CD1c-positive myeloid dendritic cell (primary cell): ENCODE data around the gene DGCR8.

ENCODE experiments used
- DNase-seq: peaks from one replicate; pipeline ENCODE4 v3.0.0-alpha.2; 2016; ENCODE audit errors: extremely low spot score

The DGCR8 gene

DNA sequence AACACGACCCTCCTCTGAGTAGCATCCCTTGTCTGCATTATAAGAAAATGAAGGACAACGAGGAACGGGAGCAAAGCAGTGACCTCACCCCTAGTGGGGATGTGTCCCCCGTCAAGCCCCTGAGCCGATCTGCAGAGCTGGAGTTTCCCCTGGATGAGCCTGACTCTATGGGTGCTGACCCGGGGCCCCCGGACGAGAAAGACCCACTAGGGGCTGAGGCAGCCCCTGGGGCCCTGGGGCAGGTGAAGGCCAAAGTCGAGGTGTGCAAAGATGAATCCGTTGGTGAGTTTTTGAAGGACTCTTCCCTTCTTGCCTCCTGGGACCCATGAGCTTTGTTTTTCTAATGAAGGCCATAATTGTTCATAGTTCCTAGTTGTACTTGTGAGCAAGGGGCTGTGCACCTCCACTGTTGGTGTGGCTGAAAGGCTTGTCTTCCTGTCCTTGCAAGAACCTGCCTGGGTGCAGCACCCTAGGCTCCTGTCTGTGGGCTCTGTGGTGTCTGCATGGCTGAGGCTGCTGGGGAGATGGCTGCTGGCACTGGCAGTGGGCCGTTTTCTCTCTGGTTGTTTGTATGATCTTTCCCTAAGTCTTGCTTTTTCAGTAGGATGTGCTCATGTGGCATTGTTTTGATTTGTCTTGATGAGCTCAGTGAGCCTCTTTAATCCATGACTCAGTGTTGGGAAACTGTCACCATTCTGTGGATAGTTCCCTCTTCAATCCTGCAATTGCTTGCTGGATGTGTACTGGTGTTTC lies 10.1 kb downstream of the DGCR8 start:
- DNase-seq: no peak

DNA sequence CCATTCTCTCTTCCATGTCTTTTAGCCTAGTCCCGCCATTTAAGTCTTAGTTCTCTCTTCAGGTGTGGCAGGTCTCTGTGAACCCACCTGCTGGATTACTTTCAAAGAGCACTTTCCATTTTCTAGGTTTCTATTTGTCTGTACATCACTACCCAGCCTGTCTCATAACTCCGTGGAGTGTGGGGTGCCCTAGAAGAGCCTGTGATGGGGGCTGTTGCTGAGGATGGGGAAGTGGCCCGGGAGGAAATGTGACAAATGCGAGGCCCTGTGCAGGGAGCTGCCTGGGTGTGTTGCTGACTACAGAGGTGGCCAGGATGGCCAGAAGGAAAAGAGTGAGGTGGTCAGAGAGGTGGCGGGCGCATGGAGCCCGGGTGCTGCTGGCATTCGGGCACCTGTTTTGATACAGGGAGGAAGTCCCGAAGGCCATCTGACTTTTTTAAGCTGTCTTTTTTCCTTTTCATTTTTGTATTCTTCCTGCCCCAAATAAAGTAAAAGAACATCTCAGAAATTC lies 10.7 kb downstream of the DGCR8 start:
- no peak for DNase-seq

DNA sequence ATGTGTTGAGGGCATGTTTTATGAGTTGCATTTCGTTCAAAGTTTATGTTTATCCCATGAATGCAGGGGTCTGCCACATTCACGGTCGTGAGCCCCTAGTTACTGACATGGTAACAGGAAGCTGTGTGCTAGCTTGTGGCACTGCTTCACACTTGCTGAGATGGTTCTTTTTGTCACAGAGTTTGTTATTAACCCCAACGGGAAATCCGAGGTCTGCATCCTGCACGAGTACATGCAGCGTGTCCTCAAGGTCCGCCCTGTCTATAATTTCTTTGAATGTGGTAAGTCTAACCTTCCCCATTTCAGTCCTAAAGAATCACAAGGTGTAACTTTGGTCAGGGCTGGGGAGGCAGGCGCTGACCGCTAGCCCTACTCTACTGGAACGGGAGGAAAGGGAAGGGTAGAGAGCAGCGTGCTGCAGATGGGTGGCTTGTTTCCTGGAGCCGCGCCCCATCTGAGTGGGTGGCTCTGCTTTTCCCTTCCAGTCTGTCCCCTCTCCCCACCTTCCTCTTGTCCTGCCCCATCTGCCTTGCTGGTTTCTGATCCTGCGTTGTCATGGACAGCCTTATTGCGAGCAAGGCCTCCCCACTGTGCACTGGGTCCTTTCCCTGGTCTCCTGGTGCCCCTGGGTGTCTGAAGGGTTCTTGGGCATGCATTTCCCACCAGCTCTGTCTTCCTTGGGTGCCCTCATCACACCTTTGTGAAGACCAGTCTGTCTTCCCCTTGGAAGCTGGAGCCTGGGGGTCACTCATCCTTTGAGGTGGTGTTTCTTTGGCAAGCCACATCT lies 11.8 kb downstream of the DGCR8 start:
- DNase-seq: no peak

DNA sequence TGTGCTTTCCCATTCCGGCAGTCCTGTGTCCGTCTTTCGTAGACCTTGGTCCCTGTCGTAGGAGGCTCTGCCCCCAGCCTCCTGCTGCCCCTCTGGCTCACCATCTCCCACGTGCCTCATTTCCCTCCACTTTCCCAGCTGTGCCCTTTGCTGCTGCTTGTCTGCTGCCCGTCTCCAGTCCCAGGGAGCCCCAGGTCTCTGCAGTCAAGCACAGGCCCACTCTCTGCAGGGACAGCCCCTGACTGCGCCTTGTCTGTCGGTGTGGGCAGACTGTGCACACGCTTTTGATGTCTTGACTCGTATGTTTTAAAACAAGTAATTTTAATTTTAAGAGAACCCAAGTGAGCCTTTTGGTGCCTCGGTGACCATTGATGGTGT lies 12.4 kb downstream of the DGCR8 start:
- no peak for DNase-seq

DNA sequence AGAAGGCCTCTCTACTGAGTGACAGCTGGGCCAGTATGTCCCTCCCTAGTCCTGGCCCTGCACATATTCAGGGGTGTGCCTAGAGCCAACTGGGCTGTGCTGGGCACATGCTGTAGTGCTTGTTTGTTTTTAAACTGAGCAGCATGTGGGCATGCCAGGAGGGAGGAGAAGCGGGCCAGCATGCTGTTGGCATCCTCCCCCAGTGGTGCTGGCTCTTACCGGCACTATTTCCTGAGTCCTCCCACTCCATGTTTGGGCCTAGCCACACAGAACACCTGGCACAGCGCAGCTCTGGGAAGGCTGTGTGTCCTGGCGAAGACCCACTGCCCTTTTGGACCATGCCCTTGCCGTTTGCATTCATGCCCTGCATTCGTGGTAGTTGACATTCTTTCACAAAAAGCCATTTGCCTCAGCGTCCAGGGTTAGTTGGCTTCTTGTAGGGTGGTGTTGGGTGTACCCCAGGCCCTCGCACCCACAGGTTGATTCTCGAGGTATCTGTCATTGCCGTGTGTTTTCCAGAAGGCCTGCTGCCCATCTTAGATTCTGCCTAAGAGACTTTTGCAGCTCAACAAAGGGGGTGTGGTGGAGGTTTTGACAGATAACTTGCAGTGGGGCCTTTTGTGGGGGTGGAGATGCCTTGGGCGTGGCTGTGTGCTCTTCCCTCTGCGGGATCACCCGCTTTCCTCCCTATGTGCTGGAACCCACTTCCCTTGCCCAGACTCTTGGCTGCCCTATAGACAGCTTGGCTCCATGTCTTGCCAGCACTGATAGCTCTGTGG lies 13.6 kb downstream of the DGCR8 start:
- DNase-seq: no peak

DNA sequence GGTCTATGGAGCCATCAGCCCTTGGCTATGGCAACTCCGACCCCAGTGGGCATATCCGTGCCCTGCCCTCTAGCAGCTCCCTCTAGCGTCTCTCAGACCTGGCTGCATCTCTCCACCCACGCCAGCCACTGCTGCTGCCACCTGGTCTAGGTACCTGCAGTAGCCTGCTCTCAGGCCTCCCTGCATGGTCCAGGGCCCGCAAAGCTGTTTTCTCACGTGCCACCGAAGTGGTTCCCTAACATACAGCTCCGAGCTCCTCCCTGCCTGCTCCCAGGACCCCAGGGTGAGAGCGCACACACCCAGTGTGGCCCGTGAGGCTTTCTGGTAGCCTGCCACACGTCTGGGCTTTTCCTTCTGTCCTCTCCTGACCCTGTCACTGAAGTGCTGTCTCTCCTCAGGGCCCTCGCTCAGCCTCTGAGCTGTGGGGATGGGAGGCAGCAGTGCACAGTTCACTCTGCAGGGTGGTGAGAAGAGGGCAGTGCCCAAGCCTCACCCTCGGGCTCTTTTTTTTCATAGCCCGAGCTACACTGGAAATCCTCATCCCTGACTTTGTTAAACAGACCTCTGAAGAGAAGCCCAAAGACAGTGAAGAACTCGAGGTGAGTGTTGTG lies 14.3 kb downstream of the DGCR8 start:
- no peak for DNase-seq

DNA sequence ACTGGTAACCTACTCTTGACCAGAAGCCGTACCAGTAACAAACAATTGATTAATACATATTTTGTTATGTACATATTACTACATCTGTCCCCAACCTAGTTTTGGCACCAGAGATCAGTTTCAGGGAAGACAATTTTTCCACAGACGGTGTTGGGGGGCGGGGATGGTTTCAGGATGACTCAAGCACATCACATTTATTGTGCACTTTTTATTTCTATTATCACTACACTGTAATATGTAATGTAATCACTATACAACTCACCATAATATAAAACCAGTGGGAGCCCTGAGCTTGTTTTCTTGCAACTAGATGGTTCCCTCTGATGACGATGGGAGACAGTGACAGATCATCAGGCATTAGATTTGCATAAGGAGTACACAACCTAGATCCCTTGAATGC lies 15.5 kb downstream of the DGCR8 start:
- DNase-seq: no peak

DNA sequence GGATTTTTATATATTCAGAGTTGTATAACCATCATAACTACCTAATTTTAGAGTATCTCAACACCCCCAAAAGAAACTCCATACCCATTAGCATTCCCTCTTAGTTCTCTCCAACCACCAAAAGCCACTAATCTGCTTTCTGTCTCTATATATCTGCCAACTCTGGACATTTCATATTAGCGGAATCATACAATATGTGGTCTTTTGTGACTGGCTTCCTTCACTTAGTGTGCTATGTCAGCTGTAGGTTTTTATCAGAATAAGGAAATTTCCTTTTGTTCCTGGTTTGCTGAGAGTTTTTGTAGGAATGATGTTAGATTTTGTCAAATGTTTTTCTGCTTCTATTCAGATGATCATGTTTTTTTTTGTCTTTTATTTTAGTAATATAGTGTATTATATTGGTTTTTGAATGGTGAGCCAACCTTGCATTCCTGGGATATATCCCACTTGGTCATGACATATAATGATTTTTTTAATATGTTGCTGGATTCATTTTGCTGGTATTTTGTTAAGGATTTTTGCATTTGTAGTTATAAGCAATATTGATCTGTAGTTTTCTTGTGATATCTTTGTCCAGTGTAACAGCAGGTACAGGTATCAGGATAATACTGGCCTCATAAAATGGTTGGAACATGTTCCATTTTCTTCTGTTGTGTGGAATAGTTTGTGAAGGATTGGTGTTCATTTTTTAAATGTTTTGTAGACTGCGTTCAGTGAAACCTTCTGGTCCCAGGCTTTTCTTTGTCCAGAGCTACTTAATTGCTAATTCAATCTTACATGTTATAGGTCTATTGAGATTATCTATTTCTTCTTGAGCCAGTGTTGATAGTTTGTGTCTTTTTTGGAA lies 16.8 kb downstream of the DGCR8 start:
- DNase-seq: no peak

DNA sequence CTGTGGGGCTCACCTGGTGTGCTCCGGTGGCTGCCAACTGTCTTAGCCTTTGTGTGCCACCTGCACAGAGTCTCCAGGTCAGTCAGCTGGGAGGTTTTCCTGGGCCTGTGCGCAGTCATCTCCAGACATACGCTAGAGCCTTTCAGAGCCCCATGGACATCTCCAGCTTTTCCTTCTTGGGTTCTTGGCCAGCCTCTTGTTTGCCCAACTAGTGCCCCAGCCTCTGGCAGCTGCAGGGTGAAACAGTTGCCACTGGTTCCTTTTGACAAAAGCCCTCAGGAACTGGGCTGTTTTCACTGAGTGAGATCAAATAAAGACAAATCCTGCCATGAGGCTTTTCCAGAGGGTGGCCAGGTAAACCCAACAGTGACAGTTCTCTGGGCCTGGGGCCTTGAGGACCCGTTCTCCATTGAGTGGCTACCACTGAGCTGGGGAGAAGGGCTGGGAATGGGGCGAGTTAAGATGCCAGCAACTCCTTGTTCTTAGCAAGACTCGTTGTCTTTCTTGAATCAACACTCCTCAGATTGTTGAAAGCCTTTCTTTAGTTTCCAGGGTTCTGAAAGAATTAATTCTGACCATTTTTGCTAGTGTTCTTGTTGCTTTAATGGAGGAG lies 19.2 kb downstream of the DGCR8 start:
- DNase-seq: no peak

DNA sequence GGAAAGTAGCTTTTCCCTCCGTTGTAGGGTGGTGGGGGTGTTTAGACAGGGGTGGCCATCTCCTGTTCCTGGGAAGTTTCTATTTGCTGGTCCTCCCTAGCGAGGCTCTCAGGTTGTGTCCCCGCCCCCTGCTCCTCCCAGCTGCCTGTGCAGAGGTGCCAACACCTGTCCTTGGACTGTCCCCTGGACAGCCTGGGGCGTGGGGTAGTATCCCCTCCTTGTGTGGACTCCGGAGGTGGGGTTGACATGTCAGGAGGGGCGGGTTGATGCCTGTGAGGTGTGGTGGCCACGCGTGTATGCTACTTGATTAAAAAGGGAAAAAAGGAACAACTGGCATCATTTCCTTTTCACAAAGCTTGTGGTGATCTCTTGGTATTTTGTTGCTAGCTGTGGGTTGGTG lies 21.6 kb downstream of the DGCR8 start:
- no peak for DNase-seq

DNA sequence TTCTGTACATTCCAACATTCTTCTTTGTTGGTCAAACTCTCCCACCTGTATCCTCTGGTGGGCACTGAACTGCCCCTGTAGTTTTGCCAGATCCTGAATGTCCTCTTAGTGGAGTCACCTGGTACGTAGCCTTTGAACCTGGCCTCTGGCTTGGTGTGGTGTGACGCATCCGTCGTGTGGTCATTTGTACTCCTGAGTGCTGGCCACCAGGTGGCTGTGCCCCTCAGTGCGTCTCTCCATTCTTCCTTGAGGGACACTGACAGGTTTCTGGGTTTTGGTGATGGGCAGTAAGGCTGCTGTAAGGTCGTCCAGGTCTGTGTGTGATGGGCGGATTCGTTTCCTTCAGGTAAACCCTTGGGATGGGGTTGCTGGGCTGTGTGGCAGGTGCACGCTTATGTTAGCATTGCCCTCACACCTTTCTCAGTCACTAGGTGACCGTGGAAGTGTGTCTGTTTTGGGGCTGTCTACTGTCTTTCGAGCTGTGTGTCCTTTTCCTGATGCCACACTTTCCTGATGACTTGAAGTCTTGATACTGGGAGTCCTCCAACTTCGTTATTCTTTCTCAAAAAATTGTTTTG lies 22.3 kb downstream of the DGCR8 start:
- no peak for DNase-seq

DNA sequence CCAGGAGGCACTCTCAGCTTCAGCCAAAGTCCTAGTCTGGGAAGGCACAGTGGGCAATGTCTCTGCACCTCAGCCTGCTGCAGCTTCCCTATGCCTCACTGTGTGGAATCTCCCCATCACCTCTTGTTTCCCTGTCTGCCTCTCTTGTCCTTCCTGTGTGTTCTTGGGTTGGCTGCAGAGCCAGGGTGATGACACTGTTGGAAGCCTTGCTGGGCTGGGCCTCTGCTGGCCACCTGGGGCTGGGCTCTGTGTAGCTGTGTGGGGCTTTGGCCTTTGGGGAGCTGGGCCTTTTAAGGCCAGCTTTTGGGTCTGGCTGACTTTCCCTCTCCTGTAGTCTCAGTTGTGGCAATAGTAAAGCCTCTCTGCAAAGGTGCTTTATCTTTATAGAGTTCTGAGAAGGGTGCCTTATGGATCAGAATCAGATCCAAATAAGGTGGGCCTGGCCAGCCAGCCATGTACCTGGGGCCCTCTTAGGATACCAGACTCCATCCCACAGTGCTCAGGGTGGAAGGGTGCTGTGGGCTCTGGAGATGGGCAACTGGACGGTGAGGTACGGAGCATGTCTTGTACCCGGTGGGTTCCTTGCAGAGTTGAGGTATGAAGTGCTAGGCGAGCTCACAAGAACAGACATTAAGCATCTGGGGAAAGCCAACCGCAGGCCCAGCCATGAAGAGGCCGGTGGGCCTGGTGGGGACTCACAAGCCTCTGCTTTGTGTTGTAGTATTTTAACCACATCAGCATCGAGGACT lies 25.6 kb downstream of the DGCR8 start:
- DNase-seq: no peak

DNA sequence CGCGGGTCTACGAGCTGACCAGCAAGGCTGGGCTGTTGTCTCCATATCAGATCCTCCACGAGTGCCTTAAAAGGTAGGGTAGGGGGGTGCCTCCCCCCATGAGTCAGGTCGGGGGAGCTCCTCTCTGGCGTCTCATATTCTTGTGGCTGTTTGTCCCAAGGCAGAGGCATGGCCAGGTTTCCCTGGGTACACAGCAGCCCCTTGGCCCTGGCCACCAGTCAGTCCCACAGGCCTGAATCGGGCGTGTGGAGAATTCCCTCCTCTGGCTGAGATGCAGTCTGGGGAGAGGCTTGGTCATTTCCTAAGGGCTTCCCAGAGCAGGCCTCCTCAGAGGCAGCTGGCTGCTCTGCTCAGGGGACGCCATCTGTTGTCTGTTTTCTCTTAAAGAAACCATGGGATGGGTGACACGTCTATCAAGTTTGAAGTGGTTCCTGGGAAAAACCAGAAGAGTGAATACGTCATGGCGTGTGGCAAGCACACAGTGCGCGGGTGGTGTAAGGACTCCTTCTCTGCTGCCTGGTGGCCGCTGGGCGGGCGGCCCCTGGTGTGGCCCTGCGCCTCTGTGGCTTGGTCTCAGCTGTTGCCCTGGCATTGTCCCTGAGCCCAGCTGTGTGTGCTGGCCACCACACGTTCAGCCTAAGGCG lies 26.3 kb downstream of the DGCR8 start:
- DNase-seq: no peak

DNA sequence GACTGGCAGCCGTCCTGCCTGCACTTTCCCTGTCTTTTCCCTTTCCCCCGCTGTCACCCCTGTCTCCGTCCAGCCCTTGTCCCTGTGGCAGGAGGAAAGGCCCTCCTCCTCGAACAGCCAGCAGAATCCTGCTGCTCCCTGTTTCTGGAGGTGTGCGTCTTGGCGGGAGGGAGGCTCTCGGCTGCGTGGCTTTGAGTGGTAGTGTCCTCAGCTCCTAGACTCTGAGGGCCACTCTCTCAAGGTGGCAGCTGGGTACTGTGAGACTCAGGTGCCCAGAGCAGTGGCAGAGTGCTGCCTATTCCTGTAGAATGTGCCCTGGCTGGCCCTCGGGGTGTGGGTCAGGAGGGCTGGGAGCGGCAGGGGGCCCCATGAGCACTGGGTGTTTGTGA lies 26.8 kb downstream of the DGCR8 start:
- no peak for DNase-seq

DNA sequence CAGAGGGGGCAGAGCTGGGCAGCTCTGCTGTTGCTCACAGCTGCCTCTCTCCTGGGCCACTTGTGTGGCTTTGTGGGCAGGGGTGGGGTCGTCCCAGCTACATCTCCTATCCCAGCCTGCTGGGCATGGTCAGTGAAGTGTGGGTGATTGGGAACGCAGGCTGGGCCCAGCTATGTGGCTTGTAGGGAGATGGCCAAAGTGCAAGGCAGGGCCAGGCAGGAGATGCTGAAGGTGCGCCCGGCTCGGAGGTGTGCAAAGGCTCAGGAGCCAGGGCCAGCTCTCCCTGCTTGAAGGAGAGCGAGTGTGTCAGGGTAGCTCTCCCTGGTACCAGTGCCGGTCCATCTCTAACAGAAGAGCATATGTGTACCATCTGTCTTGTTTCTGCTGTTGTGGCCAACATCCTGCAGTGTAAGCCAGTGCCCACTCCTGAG lies 27.4 kb downstream of the DGCR8 start:
- DNase-seq: no peak

DNA sequence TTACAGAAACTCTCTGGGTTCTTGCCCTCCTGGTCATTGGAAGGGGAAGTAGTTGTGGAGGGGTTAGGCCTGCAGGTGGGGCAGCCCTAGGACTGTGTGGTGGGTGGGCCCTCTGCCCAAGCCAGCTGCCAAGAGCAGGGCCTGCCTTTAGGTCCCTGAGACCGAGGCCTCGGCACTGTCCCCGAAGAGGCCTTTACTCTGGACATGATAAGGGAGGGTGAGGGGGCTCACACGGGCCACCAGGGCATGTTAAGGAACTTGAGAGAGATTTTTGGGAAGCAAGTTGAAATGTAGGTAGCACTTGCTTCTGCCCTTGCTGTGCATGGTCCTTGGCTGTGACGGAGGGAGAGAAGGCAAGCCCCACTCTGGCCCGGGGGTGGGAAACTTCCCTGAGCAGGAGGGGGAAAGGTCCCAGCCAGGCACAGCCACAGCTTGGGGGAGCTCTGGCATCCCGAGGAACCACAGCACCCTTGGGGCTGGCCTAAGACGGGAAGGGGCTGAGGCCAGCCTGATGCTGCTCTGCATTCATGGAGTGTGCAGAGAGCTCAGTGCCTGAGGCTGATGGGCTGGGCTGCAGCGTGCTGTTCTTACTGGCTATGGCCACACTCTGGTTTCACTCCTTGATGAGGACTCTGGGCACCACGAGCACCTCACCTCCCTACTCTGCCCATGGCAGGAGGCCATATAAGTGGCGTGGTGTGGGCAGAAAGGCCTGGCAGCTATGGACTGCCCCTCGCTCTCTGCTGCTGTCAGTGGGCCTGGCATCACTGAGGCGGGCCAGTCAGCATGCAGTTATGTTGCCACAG lies 28.1 kb downstream of the DGCR8 start:
- DNase-seq: no peak

DNA sequence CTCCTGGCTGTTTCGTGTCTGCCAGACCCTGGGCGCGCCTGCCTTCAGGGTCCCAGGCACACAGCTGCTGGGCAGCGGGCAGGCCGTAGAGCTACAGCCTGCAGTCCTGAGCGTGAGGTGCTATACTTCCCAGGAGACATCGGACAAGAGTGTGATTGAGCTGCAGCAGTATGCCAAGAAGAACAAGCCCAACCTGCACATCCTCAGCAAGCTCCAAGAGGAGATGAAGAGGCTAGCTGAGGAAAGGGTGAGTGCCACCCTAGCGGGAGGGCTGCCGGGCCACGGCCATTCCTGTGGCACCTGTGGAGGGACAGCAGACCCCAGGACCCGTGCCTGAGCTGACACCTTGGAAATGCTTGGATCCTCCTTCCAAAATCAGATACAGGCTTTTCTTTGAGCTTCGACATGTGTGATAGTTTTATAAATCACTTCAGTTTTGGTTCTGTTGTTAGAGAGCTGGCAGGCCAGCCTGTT lies 28.8 kb downstream of the DGCR8 start:
- no peak for DNase-seq
